22Rv1 (cell line): ENCODE data around the gene KIAA0232.

Source experiments
- ZFX ChIP-seq: fragments of 450-650 bp; IDR thresholded peaks from 2 replicates; pipeline ENCODE4 v1.6.1; 2017; ENCODE audit warnings: antibody characterized with exemption, borderline replicate concordance
- TF ChIP-seq, protein P1 (sequence below): fragments of 450-650 bp; IDR thresholded peaks from 2 replicates; pipeline ENCODE4 v1.5.1; 2017; ENCODE audit warnings: mild to moderate bottlenecking

- TF ChIP-seq, protein P1, sequence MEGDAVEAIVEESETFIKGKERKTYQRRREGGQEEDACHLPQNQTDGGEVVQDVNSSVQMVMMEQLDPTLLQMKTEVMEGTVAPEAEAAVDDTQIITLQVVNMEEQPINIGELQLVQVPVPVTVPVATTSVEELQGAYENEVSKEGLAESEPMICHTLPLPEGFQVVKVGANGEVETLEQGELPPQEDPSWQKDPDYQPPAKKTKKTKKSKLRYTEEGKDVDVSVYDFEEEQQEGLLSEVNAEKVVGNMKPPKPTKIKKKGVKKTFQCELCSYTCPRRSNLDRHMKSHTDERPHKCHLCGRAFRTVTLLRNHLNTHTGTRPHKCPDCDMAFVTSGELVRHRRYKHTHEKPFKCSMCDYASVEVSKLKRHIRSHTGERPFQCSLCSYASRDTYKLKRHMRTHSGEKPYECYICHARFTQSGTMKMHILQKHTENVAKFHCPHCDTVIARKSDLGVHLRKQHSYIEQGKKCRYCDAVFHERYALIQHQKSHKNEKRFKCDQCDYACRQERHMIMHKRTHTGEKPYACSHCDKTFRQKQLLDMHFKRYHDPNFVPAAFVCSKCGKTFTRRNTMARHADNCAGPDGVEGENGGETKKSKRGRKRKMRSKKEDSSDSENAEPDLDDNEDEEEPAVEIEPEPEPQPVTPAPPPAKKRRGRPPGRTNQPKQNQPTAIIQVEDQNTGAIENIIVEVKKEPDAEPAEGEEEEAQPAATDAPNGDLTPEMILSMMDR: no peak
- no peak for TF ChIP-seq ZFX
These were observed 23.8 kb upstream of the KIAA0232 start for GRCh38 chr4:6758728-6759127.
